Activated CD4-positive, alpha-beta T cell treated with anti-CD3 and anti-CD28 coated beads, Interleukin-2, Interleukin-6, amounts not matched to agents 100 ng/mL and 50 ng/mL, durations not matched to agents 16 hours and 8 hours (primary cell): ENCODE measurements around the gene AMOTL2.

ENCODE experiments used
- DNase-seq: peaks from one replicate; pipeline ENCODE4 v3.0.0-alpha.2; 2020

Gene AMOTL2

GRCh38 chr3:134378384-134378783 lies 4.1 kb upstream of the AMOTL2 start:
- DNase-seq: peak; percentile 32

GRCh38 chr3:134377896-134378295 lies 3.6 kb upstream of the AMOTL2 start:
- no peak for DNase-seq

- no peak for DNase-seq
Observed at GRCh38 chr3:134376786-134377426, 2.7 kb upstream of the AMOTL2 start.

GRCh38 chr3:134376385-134376765 lies 2.1 kb upstream of the AMOTL2 start:
- DNase-seq: no peak

- no peak for DNase-seq
Observed at GRCh38 chr3:134375582-134376384, 1.5 kb upstream of the AMOTL2 start.

GRCh38 chr3:134374791-134375581 lies 739 bp upstream of the AMOTL2 start:
- no peak for DNase-seq

GRCh38 chr3:134373271-134374104 lies 759 bp downstream of the AMOTL2 start:
- DNase-seq: no peak

- no peak for DNase-seq
Observed at GRCh38 chr3:134372396-134373270, 1.6 kb downstream of the AMOTL2 start.

- no peak for DNase-seq
Observed at GRCh38 chr3:134371542-134372324, 2.5 kb downstream of the AMOTL2 start.

- no peak for DNase-seq
Observed at GRCh38 chr3:134370611-134371531, 3.4 kb downstream of the AMOTL2 start.

GRCh38 chr3:134369861-134370596 lies 4.2 kb downstream of the AMOTL2 start:
- no peak for DNase-seq

GRCh38 chr3:134369231-134369741 lies 5.0 kb downstream of the AMOTL2 start:
- no peak for DNase-seq

- no peak for DNase-seq
Observed at GRCh38 chr3:134368751-134369105, 5.5 kb downstream of the AMOTL2 start.

GRCh38 chr3:134367869-134368750 lies 6.1 kb downstream of the AMOTL2 start:
- no peak for DNase-seq

- no peak for DNase-seq
Observed at GRCh38 chr3:134366928-134367811, 7.1 kb downstream of the AMOTL2 start.

GRCh38 chr3:134366221-134366927 lies 7.9 kb downstream of the AMOTL2 start:
- DNase-seq: no peak
